HepG2 (cell line): ENCODE data around the gene SLC22A23. TPM values are rescaled to one million over a fixed set of nuclear protein-coding genes. Genes with fewer than 3 reads are reported as not detected.
A peak's percentile ranks its signal among the peaks of the same experiment; 100 is the strongest.

Experiments
- MAFF ChIP-seq: IDR thresholded peaks from 2 replicates; pipeline ENCODE4 v1.6.1; 2011; ENCODE audit warnings: low read depth, low read length, improper control_type of control experiment
- PAF1 ChIP-seq: IDR thresholded peaks from 2 replicates; pipeline ENCODE4 v1.6.1; 2016; ENCODE audit warnings: missing genetic modification reagents, missing compliant biosample characterization
- ZKSCAN1 ChIP-seq: fragments of 150-350 bp; IDR thresholded peaks from 2 replicates; pipeline ENCODE4 v1.6.1; 2014; ENCODE audit warnings: low read length
- ZNF510 ChIP-seq: sonication (generic); formaldehyde crosslinking; IDR thresholded peaks from 2 replicates; pipeline ENCODE4 v1.4.0; 2020; ENCODE audit warnings: low read depth, mild to moderate bottlenecking, missing genetic modification reagents
- polyA plus RNA-seq, 8 experiments: library from polyadenylated mRNA; depleted of rRNA in 3 of 8; stranded (reverse) in 7 of 8; unstranded in 1 of 8; fragments of >200 nt; fragmentation: Illumina TruSeq in 4 of 8; extraction: Trizol in 4 of 8; gene quantifications; 2 replicates each; pipeline versions ENCODE4 v1.2.1 to v1.2.3, GENCODE V29; 2011 to 2016; ENCODE audit warnings: low read depth in 4 of 8, missing spikeins in 1 of 8, mixed read lengths in 1 of 8; ENCODE audit not compliant: insufficient read depth in 1 of 8
- total RNA-seq, 5 experiments: library from RNA; depleted of rRNA; stranded (reverse); fragments of >200 nt; fragmentation: Illumina TruSeq; extraction: Trizol; gene quantifications; 2 replicates each; pipeline ENCODE4 v1.2.3, GENCODE V29; 2016; ENCODE audit warnings: low read depth in 1 of 5
- TF ChIP-seq, protein P1 (sequence below): sonication (generic); formaldehyde crosslinking; IDR thresholded peaks from 2 replicates; pipeline ENCODE4 v1.4.0; 2020; ENCODE audit warnings: mild to moderate bottlenecking, missing genetic modification reagents, borderline replicate concordance

SLC22A23 gene
- total and polyA plus RNA-seq, 2 of the 13 experiments (the other 11 are each of a cell fraction or from before 2014, with no cell fraction given): 11.8 to 17.5 TPM

DNA sequence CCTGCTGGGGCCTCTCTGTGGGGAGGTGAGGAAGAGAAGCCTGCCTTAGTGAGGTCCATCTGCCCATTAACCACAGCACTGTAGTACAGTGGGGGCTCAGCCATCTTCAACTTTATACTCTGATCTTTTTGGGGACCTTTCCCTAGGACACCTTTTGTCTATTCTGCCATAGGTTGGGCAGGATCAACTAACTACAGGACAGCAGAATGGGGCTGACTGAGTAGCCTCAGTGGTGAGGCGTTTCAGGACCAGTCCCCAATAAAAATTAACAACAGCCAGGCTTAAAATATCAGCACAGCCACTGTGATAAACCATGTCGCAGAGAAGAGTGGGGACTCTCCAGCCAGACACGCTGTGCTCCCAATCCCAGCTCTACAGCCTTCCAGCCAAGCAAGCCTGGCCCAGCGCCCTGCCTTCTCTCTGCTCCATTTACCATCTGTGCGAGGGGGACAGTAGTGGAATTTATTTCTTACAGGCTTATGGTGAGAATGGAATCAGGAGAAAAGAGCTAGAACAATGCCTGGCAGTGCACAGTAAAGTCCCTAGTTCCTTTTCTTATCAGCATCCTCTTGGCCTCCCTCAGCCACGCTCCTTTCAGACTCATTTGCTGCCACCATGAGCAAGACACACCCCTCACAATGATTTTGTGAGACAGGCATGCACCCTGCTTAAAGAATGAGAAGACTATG is 75.5 kb downstream of the SLC22A23 start (continued):
- TF ChIP-seq, protein P1, sequence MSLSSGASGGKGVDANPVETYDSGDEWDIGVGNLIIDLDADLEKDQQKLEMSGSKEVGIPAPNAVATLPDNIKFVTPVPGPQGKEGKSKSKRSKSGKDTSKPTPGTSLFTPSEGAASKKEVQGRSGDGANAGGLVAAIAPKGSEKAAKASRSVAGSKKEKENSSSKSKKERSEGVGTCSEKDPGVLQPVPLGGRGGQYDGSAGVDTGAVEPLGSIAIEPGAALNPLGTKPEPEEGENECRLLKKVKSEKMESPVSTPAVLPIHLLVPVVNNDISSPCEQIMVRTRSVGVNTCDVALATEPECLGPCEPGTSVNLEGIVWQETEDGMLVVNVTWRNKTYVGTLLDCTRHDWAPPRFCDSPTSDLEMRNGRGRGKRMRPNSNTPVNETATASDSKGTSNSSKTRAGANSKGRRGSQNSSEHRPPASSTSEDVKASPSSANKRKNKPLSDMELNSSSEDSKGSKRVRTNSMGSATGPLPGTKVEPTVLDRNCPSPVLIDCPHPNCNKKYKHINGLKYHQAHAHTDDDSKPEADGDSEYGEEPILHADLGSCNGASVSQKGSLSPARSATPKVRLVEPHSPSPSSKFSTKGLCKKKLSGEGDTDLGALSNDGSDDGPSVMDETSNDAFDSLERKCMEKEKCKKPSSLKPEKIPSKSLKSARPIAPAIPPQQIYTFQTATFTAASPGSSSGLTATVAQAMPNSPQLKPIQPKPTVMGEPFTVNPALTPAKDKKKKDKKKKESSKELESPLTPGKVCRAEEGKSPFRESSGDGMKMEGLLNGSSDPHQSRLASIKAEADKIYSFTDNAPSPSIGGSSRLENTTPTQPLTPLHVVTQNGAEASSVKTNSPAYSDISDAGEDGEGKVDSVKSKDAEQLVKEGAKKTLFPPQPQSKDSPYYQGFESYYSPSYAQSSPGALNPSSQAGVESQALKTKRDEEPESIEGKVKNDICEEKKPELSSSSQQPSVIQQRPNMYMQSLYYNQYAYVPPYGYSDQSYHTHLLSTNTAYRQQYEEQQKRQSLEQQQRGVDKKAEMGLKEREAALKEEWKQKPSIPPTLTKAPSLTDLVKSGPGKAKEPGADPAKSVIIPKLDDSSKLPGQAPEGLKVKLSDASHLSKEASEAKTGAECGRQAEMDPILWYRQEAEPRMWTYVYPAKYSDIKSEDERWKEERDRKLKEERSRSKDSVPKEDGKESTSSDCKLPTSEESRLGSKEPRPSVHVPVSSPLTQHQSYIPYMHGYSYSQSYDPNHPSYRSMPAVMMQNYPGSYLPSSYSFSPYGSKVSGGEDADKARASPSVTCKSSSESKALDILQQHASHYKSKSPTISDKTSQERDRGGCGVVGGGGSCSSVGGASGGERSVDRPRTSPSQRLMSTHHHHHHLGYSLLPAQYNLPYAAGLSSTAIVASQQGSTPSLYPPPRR: peak; percentile 22; the same call in 1 of the 2 replicates
- TF ChIP-seq ZKSCAN1: no peak
- TF ChIP-seq ZNF510 (CRISPR knock-in tag): 0 out of 2 replicates have a peak, but pooled peaks have one; percentile 47
- TF ChIP-seq MAFF: no peak
- TF ChIP-seq PAF1 (CRISPR knock-in tag): peak; percentile 81
- TF ChIP-seq, all 625 proteins: peak for 49
